ENCODE measurements around the gene AIPL1.
A peak's percentile ranks its signal among the peaks of the same experiment; 100 is the strongest.

The AIPL1 gene

GRCh38 chr17:6422654-6423241 lies 12.2 kb downstream of the AIPL1 start:
- no peak for TF ChIP-seq CTCF (IDR thresholded peaks at IDR 0.05; ENCODE audit: unreplicated experiment in 3 of 3)
- no peak overlapping the region for H3K4me3 Mint-ChIP-seq
- H3K27me3 Mint-ChIP-seq (ENCODE audit: low read depth) = peaks cover 17% of the 10 kb centered on the region
- H3K4me1 Mint-ChIP-seq = no peaks in the 10 kb centered on the region
- no peak overlapping the region for H3K27ac Mint-ChIP-seq
- H3K9me3 Mint-ChIP-seq = no peaks in the 10 kb centered on the region
- no peaks in the 10 kb centered on the region for H3K36me3 Mint-ChIP-seq (ENCODE audit: low read depth)

- Mint-ChIP-seq H3K36me3 (ENCODE audit: low read depth) (no peaks in the 10 kb centered on the region), H3K9me3 (no peaks in the 10 kb centered on the region), H3K4me3 (no peak overlapping the region), H3K27me3 (ENCODE audit: low read depth) (peaks cover 22% of the 10 kb centered on the region), H3K27ac (peak overlapping the region in 1 of 3 experiments; percentile 47), H3K4me1 (no peaks in the 10 kb centered on the region)
- TF ChIP-seq CTCF (IDR thresholded peaks at IDR 0.05; ENCODE audit: unreplicated experiment in 3 of 3) = peak; percentile 77 to 90 (median 90)
Measured at GRCh38 chr17:6421700-6422604, 13.0 kb downstream of the AIPL1 start.

- Mint-ChIP-seq H3K27me3 (ENCODE audit: low read depth) (peaks cover 21% of the 10 kb centered on the region), H3K27ac (no peak overlapping the region), H3K36me3 (ENCODE audit: low read depth) (no peaks in the 10 kb centered on the region), H3K4me3 (no peak overlapping the region), H3K4me1 (no peaks in the 10 kb centered on the region), H3K9me3 (no peaks in the 10 kb centered on the region)
- TF ChIP-seq CTCF (IDR thresholded peaks at IDR 0.05; ENCODE audit: unreplicated experiment in 3 of 3) = peak in 2 of 3 experiments; percentile 9 to 28
Measured at GRCh38 chr17:6420173-6420641, 14.7 kb downstream of the AIPL1 start.

- Mint-ChIP-seq H3K27ac (no peak overlapping the region), H3K36me3 (ENCODE audit: low read depth) (no peaks in the 10 kb centered on the region), H3K9me3 (no peaks in the 10 kb centered on the region), H3K27me3 (ENCODE audit: low read depth) (peaks cover 32% of the 10 kb centered on the region), H3K4me1 (no peaks in the 10 kb centered on the region), H3K4me3 (no peak overlapping the region)
- TF ChIP-seq CTCF (IDR thresholded peaks at IDR 0.05; ENCODE audit: unreplicated experiment in 3 of 3) = no peak
Measured at GRCh38 chr17:6415616-6416015, 19.3 kb downstream of the AIPL1 start.

GRCh38 chr17:6413065-6413464 lies 21.9 kb downstream of the AIPL1 start:
- no peak overlapping the region for H3K27ac Mint-ChIP-seq
- no peaks in the 10 kb centered on the region for H3K9me3 Mint-ChIP-seq
- H3K4me1 Mint-ChIP-seq = peaks cover 6% of the 10 kb centered on the region
- H3K4me3 Mint-ChIP-seq = no peak overlapping the region
- TF ChIP-seq CTCF (IDR thresholded peaks at IDR 0.05; ENCODE audit: unreplicated experiment in 3 of 3) = peak in 2 of 3 experiments; percentile 23 to 47
- peaks cover 33% of the 10 kb centered on the region for H3K27me3 Mint-ChIP-seq (ENCODE audit: low read depth)
- H3K36me3 Mint-ChIP-seq (ENCODE audit: low read depth) = no peaks in the 10 kb centered on the region
